Measurements from ENCODE around the gene PTPRQ.

The PTPRQ gene

DNA sequence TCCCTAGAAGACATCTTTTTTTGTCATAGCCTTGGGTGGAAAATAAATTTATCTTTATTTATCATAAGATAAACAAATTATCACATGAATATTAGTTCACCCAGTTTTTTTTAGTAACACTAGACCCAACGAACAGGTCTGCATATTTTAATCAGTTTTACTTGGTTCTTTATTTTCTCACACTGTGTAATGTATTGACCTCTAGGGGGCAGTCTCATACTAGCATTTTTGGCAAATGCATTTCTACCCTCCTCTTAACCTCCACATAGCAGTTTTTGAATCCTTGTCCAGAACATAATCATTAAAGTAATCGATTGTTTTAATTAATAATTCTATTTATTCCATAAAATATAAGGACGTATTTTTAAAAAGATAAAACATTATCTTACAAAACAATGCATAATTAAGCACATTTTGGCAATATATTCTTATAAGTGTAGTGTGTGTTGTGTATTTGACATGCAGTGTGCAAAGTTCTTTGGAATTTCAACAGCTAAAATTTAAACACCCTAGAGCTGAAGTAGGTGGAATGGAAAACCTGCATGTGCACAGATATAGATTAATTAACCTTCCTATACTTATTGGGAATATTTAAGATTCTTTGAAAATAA lies 31.6 kb upstream of the PTPRQ start:
- Histone ChIP-seq H4K20me1 (ENCODE audit: insufficient read depth, low read length) (no peaks in the 10 kb centered on the region), H3K4me2 (ENCODE audit: insufficient read depth, low read length) (no peak overlapping the region), H3K27ac (ENCODE audit: low read length) (no peak overlapping the region), H3K4me3 (ENCODE audit: low read depth in 1 of 2, low read length in 2 of 2) (no peak overlapping the region), H3K4me1 (ENCODE audit: insufficient read depth, low read length) (no peaks in the 10 kb centered on the region), H3K9ac (ENCODE audit: low read depth, low read length) (no peak overlapping the region), H3K36me3 (ENCODE audit: insufficient read depth, low read length) (no peaks in the 10 kb centered on the region), H2AFZ (ENCODE audit: low read depth, low read length) (no peak overlapping the region), H3K9me3 (ENCODE audit: insufficient read depth, low read length, severe bottlenecking) (no peaks in the 10 kb centered on the region), H3K27me3 (ENCODE audit: insufficient read depth, low read length, poor library complexity) (no peaks in the 10 kb centered on the region), H3K79me2 (ENCODE audit: insufficient read depth, low read length) (no peaks in the 10 kb centered on the region)
- ATAC-seq (ENCODE audit: insufficient read depth, low read depth) (peak; percentile 68; the same call in 2 of the 3 replicates), DNase-seq (no peak)
- no peak for TF ChIP-seq EZH2 (IDR thresholded peaks at IDR 0.05; ENCODE audit: borderline replicate concordance, low read depth, low read length, severe bottlenecking)
- TF ChIP-seq, protein P1, sequence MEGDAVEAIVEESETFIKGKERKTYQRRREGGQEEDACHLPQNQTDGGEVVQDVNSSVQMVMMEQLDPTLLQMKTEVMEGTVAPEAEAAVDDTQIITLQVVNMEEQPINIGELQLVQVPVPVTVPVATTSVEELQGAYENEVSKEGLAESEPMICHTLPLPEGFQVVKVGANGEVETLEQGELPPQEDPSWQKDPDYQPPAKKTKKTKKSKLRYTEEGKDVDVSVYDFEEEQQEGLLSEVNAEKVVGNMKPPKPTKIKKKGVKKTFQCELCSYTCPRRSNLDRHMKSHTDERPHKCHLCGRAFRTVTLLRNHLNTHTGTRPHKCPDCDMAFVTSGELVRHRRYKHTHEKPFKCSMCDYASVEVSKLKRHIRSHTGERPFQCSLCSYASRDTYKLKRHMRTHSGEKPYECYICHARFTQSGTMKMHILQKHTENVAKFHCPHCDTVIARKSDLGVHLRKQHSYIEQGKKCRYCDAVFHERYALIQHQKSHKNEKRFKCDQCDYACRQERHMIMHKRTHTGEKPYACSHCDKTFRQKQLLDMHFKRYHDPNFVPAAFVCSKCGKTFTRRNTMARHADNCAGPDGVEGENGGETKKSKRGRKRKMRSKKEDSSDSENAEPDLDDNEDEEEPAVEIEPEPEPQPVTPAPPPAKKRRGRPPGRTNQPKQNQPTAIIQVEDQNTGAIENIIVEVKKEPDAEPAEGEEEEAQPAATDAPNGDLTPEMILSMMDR (IDR thresholded peaks at IDR 0.05; ENCODE audit: borderline replicate concordance, extremely low read depth, low read length, poor library complexity, severe bottlenecking), result peak; percentile 77

DNA sequence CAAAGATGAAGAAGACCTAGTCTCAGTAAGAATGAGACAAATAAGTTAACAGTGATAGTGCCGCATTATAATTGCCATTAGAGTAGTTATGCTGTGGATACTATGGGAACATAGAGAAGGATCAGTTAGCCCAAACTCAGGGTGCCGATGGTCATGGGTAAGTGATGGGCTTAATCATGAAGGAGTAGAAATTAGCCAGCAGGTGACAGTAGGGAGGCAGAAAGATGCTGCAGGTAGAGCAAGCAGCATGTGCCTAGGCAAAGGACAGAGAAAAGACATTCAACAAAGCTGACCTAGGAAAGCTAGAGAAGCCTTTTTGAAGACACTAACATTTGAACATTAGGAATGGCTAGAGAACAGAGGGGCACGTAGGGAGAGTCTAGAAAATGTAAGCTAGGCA lies 30.6 kb upstream of the PTPRQ start:
- Histone ChIP-seq H3K4me1 (ENCODE audit: insufficient read depth, low read length) (no peaks in the 10 kb centered on the region), H4K20me1 (ENCODE audit: insufficient read depth, low read length) (no peaks in the 10 kb centered on the region), H3K9me3 (ENCODE audit: insufficient read depth, low read length, severe bottlenecking) (no peaks in the 10 kb centered on the region), H3K9ac (ENCODE audit: low read depth, low read length) (no peak overlapping the region), H3K27ac (ENCODE audit: low read length) (no peak overlapping the region), H3K27me3 (ENCODE audit: insufficient read depth, low read length, poor library complexity) (no peaks in the 10 kb centered on the region), H2AFZ (ENCODE audit: low read depth, low read length) (no peak overlapping the region), H3K79me2 (ENCODE audit: insufficient read depth, low read length) (no peaks in the 10 kb centered on the region), H3K4me3 (ENCODE audit: low read depth in 1 of 2, low read length in 2 of 2) (no peak overlapping the region), H3K36me3 (ENCODE audit: insufficient read depth, low read length) (no peaks in the 10 kb centered on the region), H3K4me2 (ENCODE audit: insufficient read depth, low read length) (no peak overlapping the region)
- ATAC-seq (ENCODE audit: insufficient read depth, low read depth) (no peak), DNase-seq (no peak)
- TF ChIP-seq, protein P1 (IDR thresholded peaks at IDR 0.05; ENCODE audit: borderline replicate concordance, extremely low read depth, low read length, poor library complexity, severe bottlenecking), result no peak
- no peak for TF ChIP-seq EZH2 (IDR thresholded peaks at IDR 0.05; ENCODE audit: borderline replicate concordance, low read depth, low read length, severe bottlenecking)

DNA sequence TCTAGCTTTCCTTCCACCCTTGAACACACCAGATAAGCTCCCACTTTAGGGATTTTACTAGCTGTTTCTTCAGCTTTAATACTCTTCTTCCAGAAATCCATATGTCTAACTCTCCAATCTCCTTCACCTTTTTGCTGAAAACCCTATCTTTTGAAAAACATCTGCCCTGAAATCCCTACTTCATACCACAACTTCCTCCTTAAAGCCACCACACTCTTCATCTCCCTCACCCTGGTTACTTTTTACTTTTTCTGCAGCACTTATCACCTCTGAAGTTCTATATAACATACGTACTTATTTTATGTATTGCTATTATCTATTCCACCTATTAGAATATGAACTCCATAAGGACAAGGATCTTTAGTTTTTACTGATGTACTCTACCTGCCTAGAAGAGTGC lies 28.6 kb upstream of the PTPRQ start:
- no peak for DNase-seq
- Histone ChIP-seq H3K4me3 (ENCODE audit: low read depth in 1 of 2, low read length in 2 of 2) (no peak overlapping the region), H3K27me3 (ENCODE audit: insufficient read depth, low read length, poor library complexity) (no peaks in the 10 kb centered on the region), H2AFZ (ENCODE audit: low read depth, low read length) (no peak overlapping the region), H3K9me3 (ENCODE audit: insufficient read depth, low read length, severe bottlenecking) (no peaks in the 10 kb centered on the region), H3K9ac (ENCODE audit: low read depth, low read length) (no peak overlapping the region), H3K4me1 (ENCODE audit: insufficient read depth, low read length) (no peaks in the 10 kb centered on the region), H3K36me3 (ENCODE audit: insufficient read depth, low read length) (no peaks in the 10 kb centered on the region), H3K79me2 (ENCODE audit: insufficient read depth, low read length) (no peaks in the 10 kb centered on the region), H3K27ac (ENCODE audit: low read length) (no peak overlapping the region), H4K20me1 (ENCODE audit: insufficient read depth, low read length) (no peaks in the 10 kb centered on the region), H3K4me2 (ENCODE audit: insufficient read depth, low read length) (no peak overlapping the region)
- ATAC-seq (ENCODE audit: insufficient read depth, low read depth), result no peak
- TF ChIP-seq, protein P1 (IDR thresholded peaks at IDR 0.05; ENCODE audit: borderline replicate concordance, extremely low read depth, low read length, poor library complexity, severe bottlenecking), result no peak
- no peak for TF ChIP-seq EZH2 (IDR thresholded peaks at IDR 0.05; ENCODE audit: borderline replicate concordance, low read depth, low read length, severe bottlenecking)

All from DND-41 (cell line).